Thyroid gland (tissue), 4 donors: ENCODE measurements around the gene SLC4A4.

ENCODE experiments used
- CTCF ChIP-seq, 6 experiments: fragments of 200-600 bp in 3 of 6; fragments of 450-650 bp in 3 of 6; sonication (generic) in 3 of 6; IDR thresholded peaks; one replicate each; pipeline ENCODE4 v1.5.1; 2016 to 2019; ENCODE audit warnings: antibody characterized with exemption in 6 of 6, mild to moderate bottlenecking in 2 of 6, inconsistent platforms in 1 of 6, moderate library complexity in 1 of 6
- POLR2A ChIP-seq, 2 donors: fragments of 450-650 bp; IDR thresholded peaks; one replicate each; pipeline ENCODE4 v1.6.1; 2017; ENCODE audit warnings: antibody characterized with exemption in 2 of 2, mild to moderate bottlenecking in 2 of 2, moderate library complexity in 1 of 2

- no peak for TF ChIP-seq CTCF (IDR thresholded peaks at IDR 0.05)
- no peak for TF ChIP-seq POLR2A (IDR thresholded peaks at IDR 0.05)
Measured at GRCh38 chr4:71303287-71303686, 35.5 kb upstream of the SLC4A4 start.
